Peyer's patch (tissue), 4 donors: ENCODE data around the gene GRIP1. TPM values are rescaled to one million over a fixed set of nuclear protein-coding genes. Genes with fewer than 3 reads are reported as not detected.

ENCODE experiments used
- DNase-seq, 3 donors: peaks; one replicate each; pipeline ENCODE4 v3.0.0-alpha.2; 2017 to 2019
- H3K27ac ChIP-seq, 4 donors: fragments of 200-600 bp; sonication (generic); one replicate each; pipeline ENCODE4 v1.5.1; 2016 to 2019
- H3K27me3 ChIP-seq, 2 donors: fragments of 200-600 bp; sonication (generic); one replicate each; pipeline ENCODE4 v1.5.1; 2019
- H3K36me3 ChIP-seq, 3 donors: fragments of 200-600 bp; sonication (generic); one replicate each; pipeline ENCODE4 v1.5.1; 2016 to 2019
- H3K4me1 ChIP-seq, 4 donors: fragments of 200-600 bp; sonication (generic); one replicate each; pipeline ENCODE4 v1.5.1; 2016 to 2019
- H3K4me3 ChIP-seq, 4 donors: fragments of 200-600 bp; sonication (generic); 1 replicate in 3 of 4; 2 replicates in 1 of 4; pipeline ENCODE4 v1.5.1; 2016 to 2019; ENCODE audit warnings: mild to moderate bottlenecking in 1 of 4
- H3K9me3 ChIP-seq, 4 donors: fragments of 200-600 bp; sonication (generic); one replicate each; pipeline ENCODE4 v1.5.1; 2016 to 2019; ENCODE audit warnings: mild to moderate bottlenecking in 1 of 4
- POLR2A ChIP-seq, 2 donors: fragments of 450-650 bp; IDR thresholded peaks; one replicate each; pipeline ENCODE4 v1.5.1; 2017; ENCODE audit warnings: antibody characterized with exemption in 2 of 2, mild to moderate bottlenecking in 2 of 2, moderate library complexity in 2 of 2
- total RNA-seq, 4 donors: library from RNA; depleted of rRNA; stranded (reverse); fragments of >200 nt; gene quantifications; one replicate each; pipeline ENCODE4 v1.1.0, GENCODE V29; 2016
- TF ChIP-seq, protein P1 (sequence below), 6 experiments: fragments of 450-650 bp in 4 of 6; fragments of 200-600 bp in 2 of 6; sonication (generic) in 1 of 6; IDR thresholded peaks; one replicate each; pipeline ENCODE4 v1.5.1; 2017 to 2019; ENCODE audit warnings: antibody characterized with exemption in 6 of 6, mild to moderate bottlenecking in 3 of 6, moderate library complexity in 1 of 6

The GRIP1 gene
- total RNA-seq, 4 donors from 2014 or later, result 0.66 to 5.2 (median 1.4) TPM

DNA sequence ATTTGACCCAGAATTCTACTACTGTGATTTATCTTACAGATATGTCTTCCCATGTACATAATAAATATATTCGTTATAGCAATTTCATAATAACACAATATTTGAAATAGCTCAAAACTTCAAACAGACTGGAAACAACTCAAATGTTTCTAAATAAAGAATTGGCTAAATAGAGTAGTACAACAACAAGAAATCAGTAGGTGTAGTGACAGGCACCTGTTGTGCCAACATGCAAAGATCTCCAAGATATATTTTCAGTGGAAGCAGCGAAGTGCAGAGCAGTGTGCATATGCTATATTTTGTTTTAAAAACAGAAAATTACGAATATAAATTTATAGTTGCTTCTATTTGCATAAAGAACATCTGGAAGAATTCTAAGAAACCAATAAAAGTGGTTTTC is 60.9 kb downstream of the GRIP1 start:
- DNase-seq, result no peak
- H3K4me3 ChIP-seq, result no peak overlapping the region
- H3K36me3 ChIP-seq, result no peaks in the 10 kb centered on the region
- no peak for TF ChIP-seq POLR2A (IDR thresholded peaks at IDR 0.05)
- TF ChIP-seq, protein P1, sequence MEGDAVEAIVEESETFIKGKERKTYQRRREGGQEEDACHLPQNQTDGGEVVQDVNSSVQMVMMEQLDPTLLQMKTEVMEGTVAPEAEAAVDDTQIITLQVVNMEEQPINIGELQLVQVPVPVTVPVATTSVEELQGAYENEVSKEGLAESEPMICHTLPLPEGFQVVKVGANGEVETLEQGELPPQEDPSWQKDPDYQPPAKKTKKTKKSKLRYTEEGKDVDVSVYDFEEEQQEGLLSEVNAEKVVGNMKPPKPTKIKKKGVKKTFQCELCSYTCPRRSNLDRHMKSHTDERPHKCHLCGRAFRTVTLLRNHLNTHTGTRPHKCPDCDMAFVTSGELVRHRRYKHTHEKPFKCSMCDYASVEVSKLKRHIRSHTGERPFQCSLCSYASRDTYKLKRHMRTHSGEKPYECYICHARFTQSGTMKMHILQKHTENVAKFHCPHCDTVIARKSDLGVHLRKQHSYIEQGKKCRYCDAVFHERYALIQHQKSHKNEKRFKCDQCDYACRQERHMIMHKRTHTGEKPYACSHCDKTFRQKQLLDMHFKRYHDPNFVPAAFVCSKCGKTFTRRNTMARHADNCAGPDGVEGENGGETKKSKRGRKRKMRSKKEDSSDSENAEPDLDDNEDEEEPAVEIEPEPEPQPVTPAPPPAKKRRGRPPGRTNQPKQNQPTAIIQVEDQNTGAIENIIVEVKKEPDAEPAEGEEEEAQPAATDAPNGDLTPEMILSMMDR (IDR thresholded peaks at IDR 0.05), result no peak
- no peak overlapping the region for H3K27ac ChIP-seq
- H3K4me1 ChIP-seq, result no peaks in the 10 kb centered on the region
- H3K9me3 ChIP-seq, result no peaks in the 10 kb centered on the region
- H3K27me3 ChIP-seq, result no peaks in the 10 kb centered on the region

DNA sequence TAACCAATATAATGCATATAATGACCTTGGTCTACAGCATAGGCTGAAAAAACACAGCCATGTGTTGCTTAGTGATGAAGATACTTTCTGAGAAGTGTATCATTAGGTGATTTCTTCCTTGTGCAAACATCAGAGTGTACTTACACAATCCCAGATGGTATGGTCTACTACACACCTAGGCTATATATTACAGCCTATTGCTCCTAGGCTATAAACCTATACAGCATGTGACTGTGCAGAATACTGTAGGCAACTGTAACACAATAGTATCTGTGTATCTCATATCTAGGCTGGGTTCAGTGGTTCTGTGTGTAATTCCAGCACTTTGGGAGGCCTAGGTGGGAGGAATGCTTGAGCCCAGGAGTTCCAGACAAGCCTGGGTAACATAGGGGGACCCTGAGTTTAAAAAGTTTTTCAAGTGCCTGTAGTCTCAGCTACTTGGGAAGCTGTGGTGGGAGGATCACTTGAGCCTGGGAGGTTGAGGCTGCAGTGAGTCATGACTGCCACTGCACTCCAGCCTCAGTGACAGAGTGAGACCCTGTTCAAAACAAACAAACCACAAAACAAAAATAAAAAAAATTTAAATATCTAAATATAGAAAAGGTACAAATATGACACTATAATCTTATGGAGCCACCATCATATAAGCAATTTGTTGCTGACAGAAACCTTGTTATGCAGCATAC is 66.6 kb downstream of the GRIP1 start:
- TF ChIP-seq POLR2A (IDR thresholded peaks at IDR 0.05), result no peak
- TF ChIP-seq, protein P1 (IDR thresholded peaks at IDR 0.05), result no peak
- Histone ChIP-seq H3K27ac (no peak overlapping the region), H3K9me3 (no peaks in the 10 kb centered on the region), H3K4me1 (no peaks in the 10 kb centered on the region), H3K4me3 (no peak overlapping the region), H3K27me3 (no peaks in the 10 kb centered on the region), H3K36me3 (no peaks in the 10 kb centered on the region)
- no peak for DNase-seq

DNA sequence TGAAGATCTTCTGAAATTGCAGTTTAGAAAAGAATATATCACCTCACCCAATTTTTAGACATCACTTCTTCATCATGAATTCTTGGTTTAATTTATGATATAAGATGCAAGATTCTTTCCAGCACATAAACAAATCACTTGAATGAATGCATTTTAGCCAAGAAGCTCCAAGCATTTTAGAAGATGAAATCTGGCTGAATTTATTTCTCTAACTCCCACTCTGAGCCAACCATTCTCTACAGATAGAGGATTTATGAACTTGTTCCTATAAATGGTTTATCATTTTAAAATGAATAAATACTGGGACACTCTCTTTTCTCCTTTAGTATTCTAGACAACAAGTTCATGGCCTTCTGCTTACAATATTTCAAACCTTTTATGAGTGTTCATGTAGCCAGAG is 71.7 kb downstream of the GRIP1 start:
- TF ChIP-seq POLR2A (IDR thresholded peaks at IDR 0.05), result no peak
- TF ChIP-seq, protein P1 (IDR thresholded peaks at IDR 0.05), result no peak
- no peak for DNase-seq
- H3K27ac ChIP-seq, result no peak overlapping the region
- H3K4me1 ChIP-seq, result no peaks in the 10 kb centered on the region
- H3K9me3 ChIP-seq, result no peaks in the 10 kb centered on the region
- H3K36me3 ChIP-seq, result no peaks in the 10 kb centered on the region
- no peaks in the 10 kb centered on the region for H3K27me3 ChIP-seq
- H3K4me3 ChIP-seq, result no peak overlapping the region

DNA sequence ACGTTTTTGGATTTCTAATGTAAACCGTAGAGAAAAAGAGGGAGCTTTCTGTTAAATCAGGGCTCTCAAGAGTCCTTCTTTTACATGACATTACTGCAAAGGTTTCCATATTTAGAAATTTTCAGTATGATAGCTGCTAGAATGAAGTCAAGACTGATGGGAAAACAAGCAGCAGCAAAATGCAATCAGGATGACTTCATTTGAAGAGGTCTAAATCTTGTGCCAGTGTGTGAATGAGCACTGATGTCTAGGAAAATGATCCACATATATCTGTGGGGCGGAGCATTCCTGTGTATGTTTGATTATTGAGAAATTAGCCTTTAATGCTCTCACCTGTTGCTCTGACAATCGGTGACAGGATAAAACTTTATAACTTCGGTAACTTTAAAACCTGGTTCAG is 73.6 kb downstream of the GRIP1 start:
- Histone ChIP-seq H3K27me3 (no peaks in the 10 kb centered on the region), H3K36me3 (no peaks in the 10 kb centered on the region), H3K9me3 (no peaks in the 10 kb centered on the region), H3K27ac (no peak overlapping the region), H3K4me3 (no peak overlapping the region), H3K4me1 (no peaks in the 10 kb centered on the region)
- no peak for DNase-seq
- no peak for TF ChIP-seq POLR2A (IDR thresholded peaks at IDR 0.05)
- TF ChIP-seq, protein P1 (IDR thresholded peaks at IDR 0.05), result no peak

DNA sequence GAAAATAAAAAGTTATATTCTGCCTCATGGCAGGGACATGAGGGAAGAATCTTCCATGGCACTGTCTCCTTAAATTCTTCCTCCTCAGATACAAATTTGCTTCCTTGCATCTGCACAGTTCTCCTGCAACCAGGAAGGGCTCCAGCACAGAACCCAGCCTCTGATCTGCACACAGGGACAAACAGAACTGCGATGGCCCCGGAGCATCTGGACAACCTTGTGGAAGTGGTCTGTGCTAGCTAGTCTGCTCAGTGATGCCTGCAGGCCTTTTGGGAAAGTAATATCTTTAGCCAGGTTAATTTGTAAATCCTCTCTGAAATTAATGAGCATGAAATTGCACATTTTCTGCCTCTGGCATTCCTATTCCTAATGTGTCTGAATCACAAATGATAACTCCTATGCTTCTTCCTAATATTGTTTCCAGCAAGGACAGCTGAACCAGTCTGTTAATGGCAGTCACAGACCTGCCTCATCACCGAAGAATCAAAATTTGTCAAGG is 74.8 kb downstream of the GRIP1 start:
- H3K4me3 ChIP-seq, result no peak overlapping the region
- DNase-seq, result no peak
- H3K9me3 ChIP-seq, result no peaks in the 10 kb centered on the region
- no peaks in the 10 kb centered on the region for H3K36me3 ChIP-seq
- no peaks in the 10 kb centered on the region for H3K4me1 ChIP-seq
- no peak for TF ChIP-seq POLR2A (IDR thresholded peaks at IDR 0.05)
- TF ChIP-seq, protein P1 (IDR thresholded peaks at IDR 0.05), result no peak
- H3K27me3 ChIP-seq, result no peaks in the 10 kb centered on the region
- no peak overlapping the region for H3K27ac ChIP-seq
